Endodermal cell (in vitro differentiated cells): ENCODE results near the gene PLA2R1. TPM values are rescaled to one million over a fixed set of nuclear protein-coding genes. Genes with fewer than 3 reads are reported as not detected.
A peak's percentile ranks its signal among the peaks of the same experiment; 100 is the strongest.

ENCODE experiments used
- DNase-seq: peaks from one replicate; pipeline ENCODE4 v3.0.0-alpha.2; 2017
- H3K27ac ChIP-seq: 2 replicates; pipeline ENCODE4 v1.5.1; 2013; ENCODE audit warnings: mild to moderate bottlenecking, low read depth, low read length, moderate library complexity
- H3K27me3 ChIP-seq: 2 replicates; pipeline ENCODE4 v1.6.1; 2013; ENCODE audit warnings: mild to moderate bottlenecking, low read length, moderate library complexity; ENCODE audit not compliant: insufficient read depth, control insufficient read depth, poor library complexity, severe bottlenecking
- H3K36me3 ChIP-seq: 2 replicates; pipeline ENCODE4 v1.7.0; 2013; ENCODE audit warnings: mild to moderate bottlenecking, low read length, moderate library complexity; ENCODE audit not compliant: control insufficient read depth, insufficient read depth
- H3K4me1 ChIP-seq: one replicate; pipeline ENCODE4 v1.7.0; 2013; ENCODE audit warnings: low read length; ENCODE audit not compliant: control insufficient read depth, insufficient read depth
- H3K4me3 ChIP-seq: 2 replicates; pipeline ENCODE4 v1.5.1; 2013; ENCODE audit warnings: mild to moderate bottlenecking, low read length, moderate library complexity
- H3K9ac ChIP-seq: 2 replicates; pipeline ENCODE4 v1.6.1; 2013; ENCODE audit warnings: mild to moderate bottlenecking, low read length, moderate library complexity; ENCODE audit not compliant: poor library complexity, severe bottlenecking; ENCODE audit errors: extremely low read depth
- H3K9me3 ChIP-seq: 2 replicates; pipeline ENCODE4 v1.6.1; 2013; ENCODE audit warnings: mild to moderate bottlenecking, low read length, moderate library complexity; ENCODE audit not compliant: control insufficient read depth
- H3K27ac Mint-ChIP-seq: 2 replicates; pipeline ENCODE4 v1.8.0; 2020; ENCODE audit warnings: mixed read lengths
- H3K27me3 Mint-ChIP-seq: 2 replicates; pipeline ENCODE4 v1.8.0; 2021; ENCODE audit warnings: mild to moderate bottlenecking, mixed read lengths; ENCODE audit not compliant: insufficient read depth
- H3K36me3 Mint-ChIP-seq: 2 replicates; pipeline ENCODE4 v1.8.0; 2020; ENCODE audit warnings: low read depth, mixed read lengths
- H3K4me1 Mint-ChIP-seq: 2 replicates; pipeline ENCODE4 v1.8.0; 2020; ENCODE audit warnings: mixed read lengths
- H3K4me3 Mint-ChIP-seq: 2 replicates; pipeline ENCODE4 v1.8.0; 2020; ENCODE audit warnings: mild to moderate bottlenecking, moderate library complexity, mixed read lengths
- H3K9me3 Mint-ChIP-seq: 2 replicates; pipeline ENCODE4 v1.8.0; 2020; ENCODE audit warnings: mild to moderate bottlenecking, mixed read lengths
- CTCF ChIP-seq: fragments of 200-600 bp; sonication (generic); conservative IDR thresholded peaks from 2 replicates; pipeline ENCODE4 v1.5.0; 2021; ENCODE audit warnings: antibody characterized with exemption, mild to moderate bottlenecking
- WGBS, 2 experiments: methylation state at CpG; one replicate each; pipeline versions ENCODE4 v1.1.5 to v1.1.7; 2013; ENCODE audit warnings: missing lambda C conversion rate in 2 of 2, mixed read lengths in 1 of 2; ENCODE audit not compliant: insufficient coverage in 1 of 2, insufficient read length in 1 of 2; 5-methylcytosine and 5-hydroxymethylcytosine counted together
- total RNA-seq, 2 donors: library from RNA; stranded (reverse); fragmentation: NEBNext Ultra II Directional in 1 of 2; extraction: Animal tissue kit (Norgen Biotek cat#: 25700) in 1 of 2; gene quantifications; 2 replicates in 1 of 2; 3 replicates in 1 of 2; pipeline ENCODE4 v1.2.1, GENCODE V29; 2021

The PLA2R1 gene
- total RNA-seq, 2 donors from 2014 or later, result 1.4 to 1.8 TPM

- TF ChIP-seq CTCF, result peak; percentile 62
- WGBS, 2 experiments, result 82% methylated on average over 2 of the region's 2 CpGs; no CpG with 5 or more reads in 1 of the 2 experiments
- Mint-ChIP-seq H3K9me3 (peaks cover 9% of the 10 kb centered on the region), H3K4me3 (no peak overlapping the region), H3K36me3 (no peaks in the 10 kb centered on the region), H3K27me3 (peaks cover 2% of the 10 kb centered on the region), H3K4me1 (peaks cover 2% of the 10 kb centered on the region), H3K27ac (no peak overlapping the region)
- Histone ChIP-seq H3K36me3 (no peaks in the 10 kb centered on the region), H3K4me3 (no peak overlapping the region), H3K9me3 (no peaks in the 10 kb centered on the region), H3K27me3 (no peaks in the 10 kb centered on the region), H3K9ac (no peak overlapping the region), H3K4me1 (no peaks in the 10 kb centered on the region), H3K27ac (no peak overlapping the region)
- DNase-seq, result no peak
These were observed 135.7 kb downstream of the PLA2R1 start for GRCh38 chr2:159926695-159927094.

GRCh38 chr2:159925975-159926374 is 136.4 kb downstream of the PLA2R1 start:
- Mint-ChIP-seq H3K9me3 (peaks cover 9% of the 10 kb centered on the region), H3K4me1 (peaks cover 8% of the 10 kb centered on the region), H3K36me3 (no peaks in the 10 kb centered on the region), H3K27ac (no peak overlapping the region), H3K27me3 (peaks cover 6% of the 10 kb centered on the region), H3K4me3 (no peak overlapping the region)
- no peaks in the 10 kb centered on the region for H3K27me3 ChIP-seq
- DNase-seq, result no peak
- H3K9ac ChIP-seq, result no peak overlapping the region
- no peak overlapping the region for H3K4me3 ChIP-seq
- H3K27ac ChIP-seq, result no peak overlapping the region
- TF ChIP-seq CTCF, result no peak
- no peaks in the 10 kb centered on the region for H3K36me3 ChIP-seq
- 85 to 100% methylated on average over 1 to 3 of the region's 3 CpGs for WGBS, 2 experiments
- H3K9me3 ChIP-seq, result no peaks in the 10 kb centered on the region
- H3K4me1 ChIP-seq, result no peaks in the 10 kb centered on the region

GRCh38 chr2:159922563-159922962 is 139.9 kb downstream of the PLA2R1 start:
- Histone ChIP-seq H3K27ac (no peak overlapping the region), H3K36me3 (no peaks in the 10 kb centered on the region), H3K4me1 (no peaks in the 10 kb centered on the region), H3K27me3 (no peaks in the 10 kb centered on the region), H3K4me3 (no peak overlapping the region), H3K9ac (no peak overlapping the region), H3K9me3 (no peaks in the 10 kb centered on the region)
- Mint-ChIP-seq H3K36me3 (no peaks in the 10 kb centered on the region), H3K9me3 (no peaks in the 10 kb centered on the region), H3K27me3 (peaks cover 15% of the 10 kb centered on the region), H3K27ac (no peak overlapping the region), H3K4me3 (no peak overlapping the region), H3K4me1 (peaks cover 8% of the 10 kb centered on the region)
- DNase-seq, result no peak
- no peak for TF ChIP-seq CTCF
- 80 to 84% methylated on average over 2 of the region's 2 CpGs for WGBS, 2 experiments
